ENCODE data around the gene DOCK10.

GRCh38 chr2:224908818-224909217, 133.4 kb downstream of the DOCK10 start:
- TF ChIP-seq, protein P1, sequence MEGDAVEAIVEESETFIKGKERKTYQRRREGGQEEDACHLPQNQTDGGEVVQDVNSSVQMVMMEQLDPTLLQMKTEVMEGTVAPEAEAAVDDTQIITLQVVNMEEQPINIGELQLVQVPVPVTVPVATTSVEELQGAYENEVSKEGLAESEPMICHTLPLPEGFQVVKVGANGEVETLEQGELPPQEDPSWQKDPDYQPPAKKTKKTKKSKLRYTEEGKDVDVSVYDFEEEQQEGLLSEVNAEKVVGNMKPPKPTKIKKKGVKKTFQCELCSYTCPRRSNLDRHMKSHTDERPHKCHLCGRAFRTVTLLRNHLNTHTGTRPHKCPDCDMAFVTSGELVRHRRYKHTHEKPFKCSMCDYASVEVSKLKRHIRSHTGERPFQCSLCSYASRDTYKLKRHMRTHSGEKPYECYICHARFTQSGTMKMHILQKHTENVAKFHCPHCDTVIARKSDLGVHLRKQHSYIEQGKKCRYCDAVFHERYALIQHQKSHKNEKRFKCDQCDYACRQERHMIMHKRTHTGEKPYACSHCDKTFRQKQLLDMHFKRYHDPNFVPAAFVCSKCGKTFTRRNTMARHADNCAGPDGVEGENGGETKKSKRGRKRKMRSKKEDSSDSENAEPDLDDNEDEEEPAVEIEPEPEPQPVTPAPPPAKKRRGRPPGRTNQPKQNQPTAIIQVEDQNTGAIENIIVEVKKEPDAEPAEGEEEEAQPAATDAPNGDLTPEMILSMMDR (IDR thresholded peaks at IDR 0.05) = no peak
- TF ChIP-seq POLR2AphosphoS5 (IDR thresholded peaks at IDR 0.05; ENCODE audit: low read depth, low read length) = no peak
- TF ChIP-seq, protein P2, sequence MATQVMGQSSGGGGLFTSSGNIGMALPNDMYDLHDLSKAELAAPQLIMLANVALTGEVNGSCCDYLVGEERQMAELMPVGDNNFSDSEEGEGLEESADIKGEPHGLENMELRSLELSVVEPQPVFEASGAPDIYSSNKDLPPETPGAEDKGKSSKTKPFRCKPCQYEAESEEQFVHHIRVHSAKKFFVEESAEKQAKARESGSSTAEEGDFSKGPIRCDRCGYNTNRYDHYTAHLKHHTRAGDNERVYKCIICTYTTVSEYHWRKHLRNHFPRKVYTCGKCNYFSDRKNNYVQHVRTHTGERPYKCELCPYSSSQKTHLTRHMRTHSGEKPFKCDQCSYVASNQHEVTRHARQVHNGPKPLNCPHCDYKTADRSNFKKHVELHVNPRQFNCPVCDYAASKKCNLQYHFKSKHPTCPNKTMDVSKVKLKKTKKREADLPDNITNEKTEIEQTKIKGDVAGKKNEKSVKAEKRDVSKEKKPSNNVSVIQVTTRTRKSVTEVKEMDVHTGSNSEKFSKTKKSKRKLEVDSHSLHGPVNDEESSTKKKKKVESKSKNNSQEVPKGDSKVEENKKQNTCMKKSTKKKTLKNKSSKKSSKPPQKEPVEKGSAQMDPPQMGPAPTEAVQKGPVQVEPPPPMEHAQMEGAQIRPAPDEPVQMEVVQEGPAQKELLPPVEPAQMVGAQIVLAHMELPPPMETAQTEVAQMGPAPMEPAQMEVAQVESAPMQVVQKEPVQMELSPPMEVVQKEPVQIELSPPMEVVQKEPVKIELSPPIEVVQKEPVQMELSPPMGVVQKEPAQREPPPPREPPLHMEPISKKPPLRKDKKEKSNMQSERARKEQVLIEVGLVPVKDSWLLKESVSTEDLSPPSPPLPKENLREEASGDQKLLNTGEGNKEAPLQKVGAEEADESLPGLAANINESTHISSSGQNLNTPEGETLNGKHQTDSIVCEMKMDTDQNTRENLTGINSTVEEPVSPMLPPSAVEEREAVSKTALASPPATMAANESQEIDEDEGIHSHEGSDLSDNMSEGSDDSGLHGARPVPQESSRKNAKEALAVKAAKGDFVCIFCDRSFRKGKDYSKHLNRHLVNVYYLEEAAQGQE (IDR thresholded peaks at IDR 0.05; ENCODE audit: insufficient read depth in 1 of 2, low read depth in 2 of 2, low read length in 1 of 2) = no peak

Measured in Panc1 (cell line).